ENCODE measurements around the gene LDB3. TPM values are rescaled to one million over a fixed set of nuclear protein-coding genes. Genes with fewer than 3 reads are reported as not detected.

Gene LDB3
- total and polyA plus RNA-seq, 2 of the 8 experiments (the other 6 are each of a cell fraction or from before 2014, with no cell fraction given): 0.20 to 0.43 TPM

DNA sequence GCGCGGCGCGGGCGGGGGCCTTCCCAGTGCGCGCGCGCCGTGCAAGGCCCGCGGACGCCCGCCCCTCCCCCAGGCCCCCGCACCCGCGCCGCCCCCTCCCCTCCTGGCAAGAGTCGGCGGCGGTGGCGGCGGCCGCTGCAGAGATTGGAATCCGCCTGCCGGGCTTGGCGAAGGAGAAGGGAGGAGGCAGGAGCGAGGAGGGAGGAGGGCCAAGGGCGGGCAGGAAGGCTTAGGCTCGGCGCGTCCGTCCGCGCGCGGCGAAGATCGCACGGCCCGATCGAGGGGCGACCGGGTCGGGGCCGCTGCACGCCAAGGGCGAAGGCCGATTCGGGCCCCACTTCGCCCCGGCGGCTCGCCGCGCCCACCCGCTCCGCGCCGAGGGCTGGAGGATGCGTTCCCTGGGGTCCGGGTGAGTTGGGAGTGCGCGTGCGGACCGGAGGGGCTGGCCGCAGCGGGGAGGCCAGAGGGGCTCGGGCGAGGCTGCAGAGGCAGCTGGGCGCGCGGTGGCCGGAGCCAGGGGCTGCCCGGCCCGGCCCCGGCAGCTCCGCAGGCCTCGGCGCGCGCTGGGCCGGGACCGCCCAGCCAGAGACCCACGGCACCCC is 88.3 kb downstream of the LDB3 start, which contains the start of gene BMPR1A (continued):
- TF ChIP-seq, protein P1, sequence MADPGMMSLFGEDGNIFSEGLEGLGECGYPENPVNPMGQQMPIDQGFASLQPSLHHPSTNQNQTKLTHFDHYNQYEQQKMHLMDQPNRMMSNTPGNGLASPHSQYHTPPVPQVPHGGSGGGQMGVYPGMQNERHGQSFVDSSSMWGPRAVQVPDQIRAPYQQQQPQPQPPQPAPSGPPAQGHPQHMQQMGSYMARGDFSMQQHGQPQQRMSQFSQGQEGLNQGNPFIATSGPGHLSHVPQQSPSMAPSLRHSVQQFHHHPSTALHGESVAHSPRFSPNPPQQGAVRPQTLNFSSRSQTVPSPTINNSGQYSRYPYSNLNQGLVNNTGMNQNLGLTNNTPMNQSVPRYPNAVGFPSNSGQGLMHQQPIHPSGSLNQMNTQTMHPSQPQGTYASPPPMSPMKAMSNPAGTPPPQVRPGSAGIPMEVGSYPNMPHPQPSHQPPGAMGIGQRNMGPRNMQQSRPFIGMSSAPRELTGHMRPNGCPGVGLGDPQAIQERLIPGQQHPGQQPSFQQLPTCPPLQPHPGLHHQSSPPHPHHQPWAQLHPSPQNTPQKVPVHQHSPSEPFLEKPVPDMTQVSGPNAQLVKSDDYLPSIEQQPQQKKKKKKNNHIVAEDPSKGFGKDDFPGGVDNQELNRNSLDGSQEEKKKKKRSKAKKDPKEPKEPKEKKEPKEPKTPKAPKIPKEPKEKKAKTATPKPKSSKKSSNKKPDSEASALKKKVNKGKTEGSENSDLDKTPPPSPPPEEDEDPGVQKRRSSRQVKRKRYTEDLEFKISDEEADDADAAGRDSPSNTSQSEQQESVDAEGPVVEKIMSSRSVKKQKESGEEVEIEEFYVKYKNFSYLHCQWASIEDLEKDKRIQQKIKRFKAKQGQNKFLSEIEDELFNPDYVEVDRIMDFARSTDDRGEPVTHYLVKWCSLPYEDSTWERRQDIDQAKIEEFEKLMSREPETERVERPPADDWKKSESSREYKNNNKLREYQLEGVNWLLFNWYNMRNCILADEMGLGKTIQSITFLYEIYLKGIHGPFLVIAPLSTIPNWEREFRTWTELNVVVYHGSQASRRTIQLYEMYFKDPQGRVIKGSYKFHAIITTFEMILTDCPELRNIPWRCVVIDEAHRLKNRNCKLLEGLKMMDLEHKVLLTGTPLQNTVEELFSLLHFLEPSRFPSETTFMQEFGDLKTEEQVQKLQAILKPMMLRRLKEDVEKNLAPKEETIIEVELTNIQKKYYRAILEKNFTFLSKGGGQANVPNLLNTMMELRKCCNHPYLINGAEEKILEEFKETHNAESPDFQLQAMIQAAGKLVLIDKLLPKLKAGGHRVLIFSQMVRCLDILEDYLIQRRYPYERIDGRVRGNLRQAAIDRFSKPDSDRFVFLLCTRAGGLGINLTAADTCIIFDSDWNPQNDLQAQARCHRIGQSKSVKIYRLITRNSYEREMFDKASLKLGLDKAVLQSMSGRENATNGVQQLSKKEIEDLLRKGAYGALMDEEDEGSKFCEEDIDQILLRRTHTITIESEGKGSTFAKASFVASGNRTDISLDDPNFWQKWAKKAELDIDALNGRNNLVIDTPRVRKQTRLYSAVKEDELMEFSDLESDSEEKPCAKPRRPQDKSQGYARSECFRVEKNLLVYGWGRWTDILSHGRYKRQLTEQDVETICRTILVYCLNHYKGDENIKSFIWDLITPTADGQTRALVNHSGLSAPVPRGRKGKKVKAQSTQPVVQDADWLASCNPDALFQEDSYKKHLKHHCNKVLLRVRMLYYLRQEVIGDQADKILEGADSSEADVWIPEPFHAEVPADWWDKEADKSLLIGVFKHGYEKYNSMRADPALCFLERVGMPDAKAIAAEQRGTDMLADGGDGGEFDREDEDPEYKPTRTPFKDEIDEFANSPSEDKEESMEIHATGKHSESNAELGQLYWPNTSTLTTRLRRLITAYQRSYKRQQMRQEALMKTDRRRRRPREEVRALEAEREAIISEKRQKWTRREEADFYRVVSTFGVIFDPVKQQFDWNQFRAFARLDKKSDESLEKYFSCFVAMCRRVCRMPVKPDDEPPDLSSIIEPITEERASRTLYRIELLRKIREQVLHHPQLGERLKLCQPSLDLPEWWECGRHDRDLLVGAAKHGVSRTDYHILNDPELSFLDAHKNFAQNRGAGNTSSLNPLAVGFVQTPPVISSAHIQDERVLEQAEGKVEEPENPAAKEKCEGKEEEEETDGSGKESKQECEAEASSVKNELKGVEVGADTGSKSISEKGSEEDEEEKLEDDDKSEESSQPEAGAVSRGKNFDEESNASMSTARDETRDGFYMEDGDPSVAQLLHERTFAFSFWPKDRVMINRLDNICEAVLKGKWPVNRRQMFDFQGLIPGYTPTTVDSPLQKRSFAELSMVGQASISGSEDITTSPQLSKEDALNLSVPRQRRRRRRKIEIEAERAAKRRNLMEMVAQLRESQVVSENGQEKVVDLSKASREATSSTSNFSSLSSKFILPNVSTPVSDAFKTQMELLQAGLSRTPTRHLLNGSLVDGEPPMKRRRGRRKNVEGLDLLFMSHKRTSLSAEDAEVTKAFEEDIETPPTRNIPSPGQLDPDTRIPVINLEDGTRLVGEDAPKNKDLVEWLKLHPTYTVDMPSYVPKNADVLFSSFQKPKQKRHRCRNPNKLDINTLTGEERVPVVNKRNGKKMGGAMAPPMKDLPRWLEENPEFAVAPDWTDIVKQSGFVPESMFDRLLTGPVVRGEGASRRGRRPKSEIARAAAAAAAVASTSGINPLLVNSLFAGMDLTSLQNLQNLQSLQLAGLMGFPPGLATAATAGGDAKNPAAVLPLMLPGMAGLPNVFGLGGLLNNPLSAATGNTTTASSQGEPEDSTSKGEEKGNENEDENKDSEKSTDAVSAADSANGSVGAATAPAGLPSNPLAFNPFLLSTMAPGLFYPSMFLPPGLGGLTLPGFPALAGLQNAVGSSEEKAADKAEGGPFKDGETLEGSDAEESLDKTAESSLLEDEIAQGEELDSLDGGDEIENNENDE (IDR thresholded peaks at IDR 0.05; ENCODE audit: insufficient replicate concordance, low read length): no peak
- TF ChIP-seq SP1 (IDR thresholded peaks at IDR 0.05; ENCODE audit: low read depth, low read length): no peak
- TF ChIP-seq, protein P2, sequence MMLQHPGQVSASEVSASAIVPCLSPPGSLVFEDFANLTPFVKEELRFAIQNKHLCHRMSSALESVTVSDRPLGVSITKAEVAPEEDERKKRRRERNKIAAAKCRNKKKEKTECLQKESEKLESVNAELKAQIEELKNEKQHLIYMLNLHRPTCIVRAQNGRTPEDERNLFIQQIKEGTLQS (IDR thresholded peaks at IDR 0.05; ENCODE audit: insufficient read depth, low read depth, low read length): no peak
- no peak for TF ChIP-seq CBX8 (IDR thresholded peaks at IDR 0.05; ENCODE audit: borderline replicate concordance, low read depth, low read length)
- TF ChIP-seq CBX5 (IDR thresholded peaks at IDR 0.05; ENCODE audit: low read depth, low read length): no peak
- TF ChIP-seq EZH2 (IDR thresholded peaks at IDR 0.05; ENCODE audit: low read depth, low read length, severe bottlenecking): no peak
- TF ChIP-seq EP300 (IDR thresholded peaks at IDR 0.05; ENCODE audit: borderline replicate concordance in 1 of 2, low read depth in 2 of 2, low read length in 2 of 2): no peak
- peak; percentile 30 for TF ChIP-seq ASH2L (IDR thresholded peaks at IDR 0.05; ENCODE audit: low read length)
- TF ChIP-seq TAF1 (IDR thresholded peaks at IDR 0.05; ENCODE audit: low read depth, low read length): 0 out of 2 replicates have a peak, but pooled peaks have one; percentile 10
- TF ChIP-seq CHD1 (IDR thresholded peaks at IDR 0.05; ENCODE audit: low read depth, low read length): no peak

Measured in H1 (cell line).